Fibroblast of the aortic adventitia (primary cell): ENCODE data around the gene CD44. TPM values are rescaled to one million over a fixed set of nuclear protein-coding genes. Genes with fewer than 3 reads are reported as not detected.
"Not testable (repeated sequence)": the region's sequence is repeated elsewhere in the genome, so short reads cannot be mapped to it uniquely, and the experiment has no call there.

Experiments
- DNase-seq: peaks from one replicate; pipeline ENCODE4 v3.0.0-alpha.2; 2010; ENCODE audit warnings: low read depth
- H3K4me3 ChIP-seq: 2 replicates; pipeline ENCODE4 v1.5.1; 2011; ENCODE audit warnings: low read depth, mild to moderate bottlenecking, control low read depth, low read length, moderate library complexity
- CTCF ChIP-seq: IDR thresholded peaks from 2 replicates; pipeline ENCODE4 v1.5.1; 2011; ENCODE audit warnings: mild to moderate bottlenecking, low read length, control low read depth, inconsistent platforms; ENCODE audit not compliant: insufficient read depth
- total RNA-seq: library from RNA; depleted of rRNA; stranded (reverse); fragments of >200 nt; gene quantifications from 2 replicates; pipeline ENCODE4 v1.2.3, GENCODE V29; 2012; ENCODE audit warnings: low replicate concordance

CD44 gene
- total RNA-seq = 242 and 458 TPM in 2 replicates

- DNase-seq = peak; percentile 88
- peak within 1 kb of the TSS; percentile 98 for H3K4me3 ChIP-seq
- no peak for TF ChIP-seq CTCF
These were observed at the start of gene CD44 for GRCh38 chr11:35138943-35139721. Gene CD44, plus strand, starts transcription at chr11:35139171. Its CDS starts 133 bp downstream, at chr11:35139304.

GRCh38 chr11:35089666-35090065, 49.3 kb upstream of the CD44 start:
- no peak overlapping the region for H3K4me3 ChIP-seq
- TF ChIP-seq CTCF = no peak
- no peak for DNase-seq

- H3K4me3 ChIP-seq = no peak overlapping the region
- DNase-seq = no peak
- TF ChIP-seq CTCF = no peak
These were observed 48.8 kb upstream of the CD44 start for GRCh38 chr11:35090125-35090524.

GRCh38 chr11:35090991-35091390, 48.0 kb upstream of the CD44 start:
- not testable (repeated sequence) for DNase-seq

GRCh38 chr11:35096723-35097122, 42.2 kb upstream of the CD44 start:
- no peak overlapping the region for H3K4me3 ChIP-seq
- no peak for DNase-seq
- no peak for TF ChIP-seq CTCF

More at GRCh38 chr11:35090991-35091390, 48.0 kb upstream of the CD44 start:
- H3K4me3 ChIP-seq = not testable (repeated sequence)

GRCh38 chr11:35097814-35098455, 41.0 kb upstream of the CD44 start:
- no peak for DNase-seq
- no peak for TF ChIP-seq CTCF
- H3K4me3 ChIP-seq = no peak overlapping the region

GRCh38 chr11:35098855-35099254, 40.1 kb upstream of the CD44 start:
- no peak for TF ChIP-seq CTCF
- DNase-seq = no peak
- no peak overlapping the region for H3K4me3 ChIP-seq
